ENCODE measurements around the gene ZNF699. TPM values are rescaled to one million over a fixed set of nuclear protein-coding genes. Genes with fewer than 3 reads are reported as not detected.
"Not testable (repeated sequence)": the region's sequence is repeated elsewhere in the genome, so short reads cannot be mapped to it uniquely, and the experiment has no call there.

The ZNF699 gene
- total RNA-seq, result 10 to 100 TPM in 1 of 8 experiments, 1 to 10 TPM in 6, under 1 TPM in 1; 0.41 to 11.8 (median 4.1) TPM

GRCh38 chr19:9309139-9309973 is at the start of gene ZNF699:
TSS of gene ZNF699 (minus strand) at chr19:9309838. CDS start at chr19:9305119, 4,719 bp downstream.
- Histone ChIP-seq H3K4me3 (peak within 1 kb of the TSS; percentile 64 to 99 (median 88)), H3K27ac (peak within 1 kb of the TSS; percentile 83 to 85), H3K4me1 (replicated peaks in 1 of 2) (peaks cover 0 to 5% of the 10 kb centered on the region in 2 donors)
- in situ Hi-C loops (cut with MboI; ENCODE audit: low pct_unique_long_range_greater_than_20kb in 2 of 9, low sequenced_read_pairs in 9 of 9, unreplicated experiment in 9 of 9), result no loop called here
- 0 to 45% (median 8%) methylated on average over 2 to 20 of the region's 63 CpGs; no CpG with 5 or more reads in 5 of the 10 experiments for WGBS, 10 experiments
- peak; percentile 86 to 94 (median 92) for ATAC-seq (replicated peaks in 6 of 8)

- H3K4me3 ChIP-seq, result no peak overlapping the region
- in situ Hi-C loops (cut with MboI; ENCODE audit: low pct_unique_long_range_greater_than_20kb in 2 of 9, low sequenced_read_pairs in 9 of 9, unreplicated experiment in 9 of 9), result no loop called here
- no peaks in the 10 kb centered on the region for H3K4me1 ChIP-seq (replicated peaks in 1 of 2)
- ATAC-seq (replicated peaks in 6 of 8), result no peak
- H3K27ac ChIP-seq, result no peak overlapping the region
- 65 to 100% (median 93%) methylated on average over 1 to 2 of the region's 2 CpGs; no CpG with 5 or more reads in 5 of the 10 experiments for WGBS, 10 experiments
Measured at GRCh38 chr19:9354651-9355050, 45.0 kb upstream of the ZNF699 start.

- in situ Hi-C loops (cut with MboI; ENCODE audit: low pct_unique_long_range_greater_than_20kb in 2 of 9, low sequenced_read_pairs in 9 of 9, unreplicated experiment in 9 of 9), result no loop called here
- H3K27ac ChIP-seq, result no peak overlapping the region
- no peak overlapping the region for H3K4me3 ChIP-seq
- no peak for ATAC-seq (replicated peaks in 6 of 8)
- H3K4me1 ChIP-seq (replicated peaks in 1 of 2), result no peaks in the 10 kb centered on the region
Measured at GRCh38 chr19:9353011-9353410, 43.4 kb upstream of the ZNF699 start.

- Histone ChIP-seq H3K27ac (no peak overlapping the region), H3K4me3 (no peak overlapping the region), H3K4me1 (replicated peaks in 1 of 2) (no peaks in the 10 kb centered on the region)
- WGBS, 10 experiments, result 20 to 100% (median 60%) methylated on average over 1 to 2 of the region's 2 CpGs
- no peak for ATAC-seq (replicated peaks in 6 of 8)
- in situ Hi-C loops (cut with MboI; ENCODE audit: low pct_unique_long_range_greater_than_20kb in 2 of 9, low sequenced_read_pairs in 9 of 9, unreplicated experiment in 9 of 9), result no loop called here
Measured at GRCh38 chr19:9352505-9352904, 42.9 kb upstream of the ZNF699 start.

- H3K4me1 ChIP-seq (replicated peaks in 1 of 2), result no peaks in the 10 kb centered on the region
- H3K4me3 ChIP-seq, result no peak overlapping the region
- in situ Hi-C loops (cut with MboI; ENCODE audit: low pct_unique_long_range_greater_than_20kb in 2 of 9, low sequenced_read_pairs in 9 of 9, unreplicated experiment in 9 of 9), result no loop called here
- no peak overlapping the region for H3K27ac ChIP-seq
- no peak for ATAC-seq (replicated peaks in 6 of 8)
- 67 to 100% (median 94%) methylated on average over 1 to 14 of the region's 22 CpGs; no CpG with 5 or more reads in 2 of the 10 experiments for WGBS, 10 experiments
Measured at GRCh38 chr19:9348671-9349070, 39.0 kb upstream of the ZNF699 start.

- in situ Hi-C loops (cut with MboI; ENCODE audit: low pct_unique_long_range_greater_than_20kb in 2 of 9, low sequenced_read_pairs in 9 of 9, unreplicated experiment in 9 of 9), result no loop called here
- Histone ChIP-seq H3K4me3 (no peak overlapping the region), H3K4me1 (replicated peaks in 1 of 2) (no peaks in the 10 kb centered on the region), H3K27ac (no peak overlapping the region)
- ATAC-seq (replicated peaks in 6 of 8), result no peak
- WGBS, 10 experiments, result 80 to 100% (median 98%) methylated on average over 1 to 3 of the region's 3 CpGs
Measured at GRCh38 chr19:9348253-9348652, 38.6 kb upstream of the ZNF699 start.

GRCh38 chr19:9345005-9345404 is 35.4 kb upstream of the ZNF699 start:
- no peak overlapping the region for H3K4me3 ChIP-seq
- WGBS, 10 experiments, result 40 to 100% (median 61%) methylated on average over 1 to 2 of the region's 2 CpGs; no CpG with 5 or more reads in 1 of the 10 experiments
- no peak for ATAC-seq (replicated peaks in 6 of 8)
- no peak overlapping the region for H3K27ac ChIP-seq
- no peaks in the 10 kb centered on the region for H3K4me1 ChIP-seq (replicated peaks in 1 of 2)
- in situ Hi-C loops (cut with MboI; ENCODE audit: low pct_unique_long_range_greater_than_20kb in 2 of 9, low sequenced_read_pairs in 9 of 9, unreplicated experiment in 9 of 9), result no loop called here

- Histone ChIP-seq H3K4me1 (replicated peaks in 1 of 2) (no peaks in the 10 kb centered on the region), H3K4me3 (no peak overlapping the region), H3K27ac (no peak overlapping the region)
- in situ Hi-C loops (cut with MboI; ENCODE audit: low pct_unique_long_range_greater_than_20kb in 2 of 9, low sequenced_read_pairs in 9 of 9, unreplicated experiment in 9 of 9), result no loop called here
- 67 to 100% (median 83%) methylated on average over 1 to 6 of the region's 6 CpGs; no CpG with 5 or more reads in 2 of the 10 experiments for WGBS, 10 experiments
- ATAC-seq (replicated peaks in 6 of 8), result no peak
Measured at GRCh38 chr19:9342610-9343304, 33.1 kb upstream of the ZNF699 start.

GRCh38 chr19:9329999-9330398 is 20.4 kb upstream of the ZNF699 start:
- H3K4me3 ChIP-seq, result no peak overlapping the region
- peaks cover 0 to 2% of the 10 kb centered on the region in 2 donors for H3K4me1 ChIP-seq (replicated peaks in 1 of 2)
- ATAC-seq (replicated peaks in 6 of 8), result no peak
- H3K27ac ChIP-seq, result no peak overlapping the region
- in situ Hi-C loops (cut with MboI; ENCODE audit: low pct_unique_long_range_greater_than_20kb in 2 of 9, low sequenced_read_pairs in 9 of 9, unreplicated experiment in 9 of 9), result no loop called here

- no peak for ATAC-seq (replicated peaks in 6 of 8)
- Histone ChIP-seq H3K4me3 (peak overlapping the region; percentile 51 to 96 (median 75)), H3K27ac (peak overlapping the region; percentile 81 to 97), H3K4me1 (replicated peaks in 1 of 2) (peaks cover 0 to 10% of the 10 kb centered on the region in 2 donors)
- in situ Hi-C loops (cut with MboI; ENCODE audit: low pct_unique_long_range_greater_than_20kb in 2 of 9, low sequenced_read_pairs in 9 of 9, unreplicated experiment in 9 of 9), result no loop called here
- 40 to 80% (median 57%) methylated on average over 2 to 9 of the region's 9 CpGs; no CpG with 5 or more reads in 4 of the 10 experiments for WGBS, 10 experiments
Measured at GRCh38 chr19:9324584-9324962, 14.9 kb upstream of the ZNF699 start.

- Histone ChIP-seq H3K4me3 (peak within 1 kb of the TSS; percentile 51 to 96 (median 75)), H3K4me1 (replicated peaks in 1 of 2) (peaks cover 0 to 10% of the 10 kb centered on the region in 2 donors), H3K27ac (peak within 1 kb of the TSS; percentile 81 to 97)
- in situ Hi-C loops (cut with MboI; ENCODE audit: low pct_unique_long_range_greater_than_20kb in 2 of 9, low sequenced_read_pairs in 9 of 9, unreplicated experiment in 9 of 9), result no loop called here
- peak; percentile 94 to 98 (median 97) for ATAC-seq (replicated peaks in 6 of 8)
- WGBS, 10 experiments, result 3 to 55% (median 7%) methylated on average over 3 to 22 of the region's 48 CpGs; no CpG with 5 or more reads in 3 of the 10 experiments
Measured at GRCh38 chr19:9323919-9324583, 14.4 kb upstream of the ZNF699 start, which contains the start of gene ZNF559. TSS of gene ZNF559 (plus strand) at chr19:9324179. CDS start at chr19:9338550, 14,371 bp downstream.

- peak in 7 of 8 experiments; percentile 49 to 69 (median 60) for ATAC-seq (replicated peaks in 6 of 8)
- H3K4me3 ChIP-seq, result peak overlapping the region; percentile 51 to 96 (median 75)
- in situ Hi-C loops (cut with MboI; ENCODE audit: low pct_unique_long_range_greater_than_20kb in 2 of 9, low sequenced_read_pairs in 9 of 9, unreplicated experiment in 9 of 9), result no loop called here
- WGBS, 10 experiments, result 0 to 69% (median 52%) methylated on average over 2 to 7 of the region's 9 CpGs; no CpG with 5 or more reads in 3 of the 10 experiments
- H3K27ac ChIP-seq, result peak overlapping the region; percentile 41 to 97
- H3K4me1 ChIP-seq (replicated peaks in 1 of 2), result peaks cover 0 to 10% of the 10 kb centered on the region in 2 donors
Measured at GRCh38 chr19:9323557-9323918, 13.9 kb upstream of the ZNF699 start.

- H3K27ac ChIP-seq; in situ Hi-C loops (cut with MboI; ENCODE audit: low pct_unique_long_range_greater_than_20kb in 2 of 9, low sequenced_read_pairs in 9 of 9, unreplicated experiment in 9 of 9); ATAC-seq (replicated peaks in 6 of 8); H3K4me3 ChIP-seq: not testable (repeated sequence)
- 73 to 89% (median 81%) methylated on average over 3 to 4 of the region's 10 CpGs; no CpG with 5 or more reads in 7 of the 10 experiments for WGBS, 10 experiments
- peaks cover 0 to 10% of the 10 kb centered on the region in 2 donors for H3K4me1 ChIP-seq (replicated peaks in 1 of 2)
Measured at GRCh38 chr19:9322201-9322600, 12.6 kb upstream of the ZNF699 start.

Measured in motor neuron (in vitro differentiated cells).